Gastroesophageal sphincter (tissue), 3 donors: ENCODE results near the gene PCGF3.

ENCODE experiments used
- CTCF ChIP-seq, 4 experiments: fragments of 200-600 bp in 2 of 4; fragments of 450-650 bp in 2 of 4; sonication (generic) in 1 of 4; IDR thresholded peaks; one replicate each; pipeline ENCODE4 v1.5.1; 2017 to 2019; ENCODE audit warnings: antibody characterized with exemption in 4 of 4, mild to moderate bottlenecking in 2 of 4, moderate library complexity in 2 of 4
- EP300 ChIP-seq: sonication (generic); formaldehyde crosslinking; IDR thresholded peaks from one replicate; pipeline ENCODE4 v1.6.1; 2017; ENCODE audit warnings: antibody characterized with exemption, mild to moderate bottlenecking
- POLR2A ChIP-seq, 2 donors: fragments of 450-650 bp; IDR thresholded peaks; one replicate each; pipeline ENCODE4 v1.6.1; 2017; ENCODE audit warnings: antibody characterized with exemption in 2 of 2, mild to moderate bottlenecking in 2 of 2, moderate library complexity in 1 of 2
- POLR2AphosphoS5 ChIP-seq: sonication (generic); formaldehyde crosslinking; IDR thresholded peaks from one replicate; pipeline ENCODE4 v1.6.1; 2017; ENCODE audit warnings: antibody characterized with exemption

- TF ChIP-seq CTCF (IDR thresholded peaks at IDR 0.05) (no peak), POLR2AphosphoS5 (no peak), POLR2A (IDR thresholded peaks at IDR 0.05) (no peak), EP300 (no peak)
These were observed 30.0 kb downstream of the PCGF3 start for GRCh38 chr4:735583-735982.
